ENCODE data around the gene TASP1. TPM values are rescaled to one million over a fixed set of nuclear protein-coding genes. Genes with fewer than 3 reads are reported as not detected.
"Not testable (repeated sequence)": the region's sequence is repeated elsewhere in the genome, so short reads cannot be mapped to it uniquely, and the experiment has no call there.

The TASP1 gene
- total RNA-seq, 4 donors from 2014 or later, result 7.7 to 20.0 (median 8.7) TPM

- no peak for DNase-seq
- Histone ChIP-seq H3K4me1 (peaks cover 0 to 4% (median 0%) of the 10 kb centered on the region in 3 donors), H3K27me3 (no peaks in the 10 kb centered on the region), H3K9me3 (no peaks in the 10 kb centered on the region), H3K36me3 (peaks cover 0 to 30% (median 0%) of the 10 kb centered on the region in 3 donors), H3K27ac (no peak overlapping the region), H3K4me3 (no peak overlapping the region)
- 93 to 98% methylated on average over 2 of the region's 2 CpGs for WGBS, 2 donors
- TF ChIP-seq CTCF (IDR thresholded peaks at IDR 0.05) (no peak), POLR2A (IDR thresholded peaks at IDR 0.05) (no peak)
- intact Hi-C loops (cut with DNase I), result no loop called here
Observed at GRCh38 chr20:13611611-13612125, 27.1 kb downstream of the TASP1 start.

GRCh38 chr20:13610184-13610583 is 28.5 kb downstream of the TASP1 start:
- H3K36me3 ChIP-seq, result peaks cover 0 to 21% (median 0%) of the 10 kb centered on the region in 3 donors
- TF ChIP-seq CTCF (IDR thresholded peaks at IDR 0.05), result no peak
- no peak for TF ChIP-seq POLR2A (IDR thresholded peaks at IDR 0.05)
- WGBS, 2 donors, result 81 to 92% methylated on average over 2 of the region's 2 CpGs
- no peak overlapping the region for H3K4me3 ChIP-seq
- peaks cover 0 to 4% (median 0%) of the 10 kb centered on the region in 3 donors for H3K4me1 ChIP-seq
- intact Hi-C loops (cut with DNase I), result no loop called here
- H3K9me3 ChIP-seq, result no peaks in the 10 kb centered on the region
- no peaks in the 10 kb centered on the region for H3K27me3 ChIP-seq
- no peak overlapping the region for H3K27ac ChIP-seq
- DNase-seq, result no peak

- Histone ChIP-seq H3K27ac (no peak overlapping the region), H3K36me3 (peaks cover 0 to 28% (median 0%) of the 10 kb centered on the region in 3 donors), H3K27me3 (no peaks in the 10 kb centered on the region), H3K4me1 (no peaks in the 10 kb centered on the region), H3K9me3 (no peaks in the 10 kb centered on the region), H3K4me3 (no peak overlapping the region)
- DNase-seq, result no peak
- intact Hi-C loops (cut with DNase I), result no loop called here
- no peak for TF ChIP-seq CTCF (IDR thresholded peaks at IDR 0.05)
- TF ChIP-seq POLR2A (IDR thresholded peaks at IDR 0.05), result no peak
- WGBS, 2 donors, result 98 to 100% methylated on average over 1 of the region's 1 CpG
Observed at GRCh38 chr20:13608066-13608465, 30.7 kb downstream of the TASP1 start.

GRCh38 chr20:13593423-13593822 is 45.3 kb downstream of the TASP1 start:
- H3K27ac ChIP-seq; DNase-seq; H3K4me1 ChIP-seq; H3K4me3 ChIP-seq; H3K27me3 ChIP-seq; H3K36me3 ChIP-seq; H3K9me3 ChIP-seq; intact Hi-C loops (cut with DNase I): not testable (repeated sequence)
- 85 to 87% methylated on average over 3 to 4 of the region's 11 CpGs for WGBS, 2 donors

- peaks cover 0 to 20% (median 0%) of the 10 kb centered on the region in 3 donors for H3K36me3 ChIP-seq
- 68 to 91% methylated on average over 2 of the region's 2 CpGs for WGBS, 2 donors
- no peak for DNase-seq
- no peaks in the 10 kb centered on the region for H3K9me3 ChIP-seq
- no peaks in the 10 kb centered on the region for H3K4me1 ChIP-seq
- no peak overlapping the region for H3K27ac ChIP-seq
- no peak overlapping the region for H3K4me3 ChIP-seq
- H3K27me3 ChIP-seq, result no peaks in the 10 kb centered on the region
- intact Hi-C loops (cut with DNase I), result no loop called here
- TF ChIP-seq CTCF (IDR thresholded peaks at IDR 0.05) (no peak), POLR2A (IDR thresholded peaks at IDR 0.05) (no peak)
Observed at GRCh38 chr20:13588049-13588448, 50.7 kb downstream of the TASP1 start.

- intact Hi-C loops (cut with DNase I), result no loop called here
- Histone ChIP-seq H3K9me3 (no peaks in the 10 kb centered on the region), H3K27me3 (no peaks in the 10 kb centered on the region), H3K36me3 (peaks cover 0 to 25% (median 0%) of the 10 kb centered on the region in 3 donors), H3K4me1 (no peaks in the 10 kb centered on the region), H3K27ac (no peak overlapping the region), H3K4me3 (no peak overlapping the region)
- TF ChIP-seq CTCF (IDR thresholded peaks at IDR 0.05), result no peak
- no peak for TF ChIP-seq POLR2A (IDR thresholded peaks at IDR 0.05)
- no peak for DNase-seq
Observed at GRCh38 chr20:13587370-13587769, 51.4 kb downstream of the TASP1 start.
